Adrenal gland (tissue), 12 donors: ENCODE measurements around the gene ILF2. TPM values are rescaled to one million over a fixed set of nuclear protein-coding genes. Genes with fewer than 3 reads are reported as not detected.

Experiments used
- DNase-seq, 7 donors: peaks; one replicate each; pipeline ENCODE4 v3.0.0-alpha.2; 2019 to 2020
- H3K27ac ChIP-seq, 5 donors: fragments of 200-600 bp; sonication (generic) in 4 of 5; 1 replicate in 3 of 5; 2 replicates in 2 of 5; pipeline versions ENCODE4 v1.5.1 to v1.8.0; 2016 to 2020; ENCODE audit warnings: mild to moderate bottlenecking in 1 of 5
- H3K27me3 ChIP-seq: fragments of 200-600 bp; 2 replicates; pipeline ENCODE4 v1.8.0; 2021
- H3K36me3 ChIP-seq, 2 donors: fragments of 200-600 bp; replicated peaks in 1 of 2; 1 replicate in 1 of 2; 2 replicates in 1 of 2; pipeline versions ENCODE4 v1.5.1 to v1.8.0; 2018 to 2022
- H3K4me1 ChIP-seq, 2 donors: fragments of 200-600 bp; replicated peaks in 1 of 2; 1 replicate in 1 of 2; 2 replicates in 1 of 2; pipeline versions ENCODE4 v1.5.1 to v1.8.0; 2018 to 2021
- H3K4me3 ChIP-seq, 4 donors: fragments of 200-600 bp; sonication (generic) in 3 of 4; one replicate each; pipeline ENCODE4 v1.5.1; 2016 to 2018
- H3K9me3 ChIP-seq, 3 donors: fragments of 200-600 bp; sonication (generic) in 1 of 3; replicated peaks in 1 of 3; 1 replicate in 2 of 3; 2 replicates in 1 of 3; pipeline versions ENCODE4 v1.5.1 to v1.8.0; 2016 to 2021
- CTCF ChIP-seq, 6 experiments: fragments of 450-650 bp in 4 of 6; fragments of 200-600 bp in 2 of 6; sonication (generic) in 1 of 6; IDR thresholded peaks; 1 replicate in 5 of 6; 2 replicates in 1 of 6; pipeline versions ENCODE4 v1.5.1 to v1.8.0; 2016 to 2021; ENCODE audit warnings: antibody characterized with exemption in 6 of 6, mild to moderate bottlenecking in 2 of 6, moderate library complexity in 1 of 6
- POLR2A ChIP-seq, 2 donors: fragments of 450-650 bp; IDR thresholded peaks; one replicate each; pipeline ENCODE4 v1.6.1; 2017; ENCODE audit warnings: antibody characterized with exemption in 2 of 2, mild to moderate bottlenecking in 2 of 2, moderate library complexity in 1 of 2
- WGBS, 4 donors: extraction: QIAGEN DNeasy Blood & Tissue Kit in 2 of 4; methylation state at CpG; one replicate each; pipeline versions ENCODE4 v1.1.5 to v1.1.7; 2013 to 2017; 5-methylcytosine and 5-hydroxymethylcytosine counted together
- intact Hi-C, 2 donors: fragments of 100-400 bp; cut with DNase I; formaldehyde crosslinking; loops; one replicate each; pipeline versions ENCODE4 v1.14.1 to v1.15.0; 2022 to 2023
- polyA plus RNA-seq, 3 donors: library from polyadenylated mRNA; stranded (reverse); fragments of 200-250 nt in 2 of 3; fragments of 350-450 nt in 1 of 3; fragmentation: Illumina TruSeq in 1 of 3; extraction: RNeasy Lipid Tissue Mini Kit (QIAGEN cat#74804) in 1 of 3; gene quantifications; one replicate each; pipeline ENCODE4 v1.2.3, GENCODE V29; 2013 to 2014
- total RNA-seq, 9 donors: library from RNA; depleted of rRNA in 4 of 9; stranded (reverse); fragments of >200 nt in 4 of 9; fragments of 120-200 nt in 1 of 9; fragmentation: NEBNext Ultra II Directional in 1 of 9; extraction: Animal tissue kit (Norgen Biotek cat#: 25700) in 1 of 9; gene quantifications; one replicate each; pipeline versions ENCODE4 v1.1.0 to v1.2.4, GENCODE V29; 2013 to 2023
- donor health status: healthy with polysubstance abuse.
- donor health status: Bipolar disorder and iron deficiency.
- donor health status: DM: yes; HTN: yes; CAD: no.
- donor health status: DM: no; HTN: no; CAD: no.
- donor health status: DM: no; HTN: no; CAD: no.
- donor health status: DM: yes; HTN: yes; CAD: no.

The ILF2 gene
- total and polyA plus RNA-seq, 12 donors, result 42.2 to 397 (median 105) TPM

GRCh38 chr1:153619171-153619570 is 51.6 kb downstream of the ILF2 start:
- 96 to 98% (median 97%) methylated on average over 6 of the region's 6 CpGs for WGBS, 4 donors
- H3K4me3 ChIP-seq, result no peak overlapping the region
- no peak overlapping the region for H3K27ac ChIP-seq
- intact Hi-C loops, result loop anchor here in 1 of 2 donors (5.0 kb wide), 1 partner anchor 47 kb away; no protein-coding TSS in a partner anchor
- H3K36me3 ChIP-seq, result peaks cover 0 to 4% of the 10 kb centered on the region in 2 donors
- H3K4me1 ChIP-seq, result no peaks in the 10 kb centered on the region
- TF ChIP-seq CTCF (IDR thresholded peaks at IDR 0.05), result no peak
- no peak for TF ChIP-seq POLR2A (IDR thresholded peaks at IDR 0.05)
- no peak for DNase-seq
- H3K9me3 ChIP-seq, result no peaks in the 10 kb centered on the region
- H3K27me3 ChIP-seq, result no peaks in the 10 kb centered on the region

- no peak overlapping the region for H3K27ac ChIP-seq
- 7 to 47% (median 34%) methylated on average over 3 to 6 of the region's 6 CpGs for WGBS, 4 donors
- intact Hi-C loops, result loop anchor here in 1 of 2 donors (5.0 kb wide), 1 partner anchor 45 kb away; no protein-coding TSS in a partner anchor
Observed at GRCh38 chr1:153617663-153618062, 53.1 kb downstream of the ILF2 start.

GRCh38 chr1:153616917-153617311 is 53.9 kb downstream of the ILF2 start:
- Histone ChIP-seq H3K4me3 (no peak overlapping the region), H3K27me3 (no peaks in the 10 kb centered on the region), H3K36me3 (peaks cover 0 to 4% of the 10 kb centered on the region in 2 donors), H3K27ac (peak overlapping the region in 1 of 5 donors; percentile 18), H3K9me3 (no peaks in the 10 kb centered on the region), H3K4me1 (no peaks in the 10 kb centered on the region)
- no peak for DNase-seq
- no peak for TF ChIP-seq POLR2A (IDR thresholded peaks at IDR 0.05)
- TF ChIP-seq CTCF (IDR thresholded peaks at IDR 0.05), result no peak
- WGBS, 4 donors, result 67 to 83% (median 78%) methylated on average over 3 to 5 of the region's 5 CpGs
- intact Hi-C loops, result loop anchor here in 1 of 2 donors (5.0 kb wide), 1 partner anchor 45 kb away; no protein-coding TSS in a partner anchor

More at GRCh38 chr1:153617663-153618062, 53.1 kb downstream of the ILF2 start:
- Histone ChIP-seq H3K9me3 (no peaks in the 10 kb centered on the region), H3K36me3 (peaks cover 0 to 4% of the 10 kb centered on the region in 2 donors), H3K4me3 (no peak overlapping the region), H3K27me3 (no peaks in the 10 kb centered on the region), H3K4me1 (no peaks in the 10 kb centered on the region)
- peak in 6 of 7 donors; percentile 64 to 92 (median 78) for DNase-seq
- TF ChIP-seq CTCF (IDR thresholded peaks at IDR 0.05) (peak in 5 of 6 experiments; percentile 22 to 92 (median 67)), POLR2A (IDR thresholded peaks at IDR 0.05) (no peak)

- Histone ChIP-seq H3K9me3 (no peaks in the 10 kb centered on the region), H3K36me3 (peaks cover 0 to 4% of the 10 kb centered on the region in 2 donors), H3K4me1 (peaks cover 0 to 3% of the 10 kb centered on the region in 2 donors), H3K27me3 (no peaks in the 10 kb centered on the region), H3K27ac (peak within 1 kb of the TSS in 1 of 5 donors; percentile 18), H3K4me3 (no peak within 1 kb of the TSS)
- intact Hi-C loops, result loop anchor here in 1 of 2 donors (5.0 kb wide), 1 partner anchor 44 kb away; no protein-coding TSS in a partner anchor
- TF ChIP-seq POLR2A (IDR thresholded peaks at IDR 0.05) (no peak), CTCF (IDR thresholded peaks at IDR 0.05) (no peak)
- no peak for DNase-seq
- WGBS, 4 donors, result 68 to 85% (median 82%) methylated on average over 9 to 10 of the region's 10 CpGs
Observed at GRCh38 chr1:153616144-153616916, 54.5 kb downstream of the ILF2 start, which contains the start of gene S100A14. TSS of gene S100A14 (minus strand) at chr1:153616325. CDS start at chr1:153615858, 467 bp downstream.
